ENCODE data around the gene ASIP. TPM values are rescaled to one million over a fixed set of nuclear protein-coding genes. Genes with fewer than 3 reads are reported as not detected.

The ASIP gene
- total and polyA plus RNA-seq, 2 of the 13 experiments (the other 11 are each of a cell fraction or from before 2014, with no cell fraction given) = not detected

GRCh38 chr20:34290471-34290870 lies 49.2 kb downstream of the ASIP start:
- BruUV-seq (replicated peaks) = no TSS peak
- Histone ChIP-seq H3K4me3 (replicated peaks in 1 of 3; ENCODE audit: insufficient read depth in 1 of 3, low read depth in 2 of 3, low read length in 3 of 3) (no peak overlapping the region), H3K4me2 (ENCODE audit: low read depth, low read length) (no peak overlapping the region), H3K9ac (ENCODE audit: insufficient read depth, low read depth, low read length) (no peak overlapping the region), H3K36me3 (replicated peaks in 1 of 2; ENCODE audit: control insufficient read depth in 1 of 2, insufficient read depth in 2 of 2, low read length in 2 of 2) (peaks cover 75 to 92% of the 10 kb centered on the region in 2 experiments), H2AFZ (ENCODE audit: low read length) (no peak overlapping the region), H4K20me1 (ENCODE audit: insufficient read depth, low read length) (peaks cover 16% of the 10 kb centered on the region; the same call in 1 of the 2 replicates), H3K27me3 (ENCODE audit: control insufficient read depth in 1 of 2, insufficient read depth in 2 of 2, low read length in 2 of 2) (no peaks in the 10 kb centered on the region), H3K27ac (ENCODE audit: extremely low read length, insufficient read depth, low read length) (no peak overlapping the region), H3K9me3 (ENCODE audit: low read length) (no peaks in the 10 kb centered on the region), H3K4me1 (ENCODE audit: insufficient read depth, low read length) (no peaks in the 10 kb centered on the region), H3K79me2 (ENCODE audit: insufficient read depth, low read length) (peaks cover 14% of the 10 kb centered on the region)
- intact Hi-C loops (cut with micrococcal nuclease; ENCODE audit: unreplicated experiment) (no loop called here), in situ Hi-C loops (cut with HindIII; ENCODE audit: extremely low pct_ligation_motif_present, low pct_unique_long_range_greater_than_20kb) (no loop called here)
- CTCF ChIA-PET (ENCODE audit: low intra/inter-chr PET ratio, low total read pairs) = no interaction called here
- no peak for ATAC-seq
- DNase-seq (ENCODE audit: low spot score) = no peak
- POLR2A ChIA-PET = interaction anchor here (0.5 to 1.1 kb wide), 2 partner anchors 10 to 178 kb away, joined by 3 read pairs; no protein-coding TSS in a partner anchor
- WGBS (ENCODE audit: low lambda C conversion rate) = 97% methylated on average over 11 of the region's 11 CpGs
- FAIRE-seq = no peak
- TF ChIP-seq HMGXB3 (CRISPR knock-in tag; IDR thresholded peaks at IDR 0.05; ENCODE audit: borderline replicate concordance) (no peak), ZC3H4 (CRISPR knock-in tag; IDR thresholded peaks at IDR 0.05; ENCODE audit: borderline replicate concordance) (no peak), RBFOX2 (IDR thresholded peaks at IDR 0.05; ENCODE audit: low read depth, low read length) (no peak), ZFP91 (CRISPR knock-in tag; IDR thresholded peaks at IDR 0.05; ENCODE audit: borderline replicate concordance) (0 out of 2 replicates have a peak, but pooled peaks have one; percentile 44), ZNF362 (CRISPR knock-in tag; IDR thresholded peaks at IDR 0.05; ENCODE audit: borderline replicate concordance) (no peak), TCF7L2 (IDR thresholded peaks at IDR 0.05; ENCODE audit: low read depth, low read length) (no peak), ZSCAN5A (CRISPR knock-in tag; IDR thresholded peaks at IDR 0.05; ENCODE audit: borderline replicate concordance) (no peak), ZBTB4 (CRISPR knock-in tag; IDR thresholded peaks at IDR 0.05; ENCODE audit: borderline replicate concordance) (0 out of 2 replicates have a peak, but pooled peaks have one; percentile 19), ZSCAN22 (CRISPR knock-in tag; IDR thresholded peaks at IDR 0.05) (no peak), NCOR1 (IDR thresholded peaks at IDR 0.05; ENCODE audit: borderline replicate concordance, low read length) (no peak), RXRB (CRISPR knock-in tag; IDR thresholded peaks at IDR 0.05; ENCODE audit: borderline replicate concordance) (no peak)

Data from HepG2 (cell line).